GM12864 (cell line): ENCODE results near the gene PA2G4.
A peak's percentile ranks its signal among the peaks of the same experiment; 100 is the strongest.

ENCODE experiments used
- DNase-seq: peaks from one replicate; pipeline ENCODE4 v3.0.0-alpha.2; 2011; ENCODE audit warnings: low read depth
- H3K4me3 ChIP-seq: 2 replicates; pipeline ENCODE4 v1.5.1; 2011; ENCODE audit warnings: mild to moderate bottlenecking, low read depth, low read length, control low read depth
- TF ChIP-seq, protein P1 (sequence below): IDR thresholded peaks from 2 replicates; pipeline ENCODE4 v1.5.1; 2011; ENCODE audit warnings: low read depth, mild to moderate bottlenecking, moderate library complexity, low read length, control low read depth, inconsistent platforms; ENCODE audit errors: missing control alignments

PA2G4 gene

GRCh38 chr12:56118688-56119357, 14.5 kb downstream of the PA2G4 start:
- TF ChIP-seq, protein P1, sequence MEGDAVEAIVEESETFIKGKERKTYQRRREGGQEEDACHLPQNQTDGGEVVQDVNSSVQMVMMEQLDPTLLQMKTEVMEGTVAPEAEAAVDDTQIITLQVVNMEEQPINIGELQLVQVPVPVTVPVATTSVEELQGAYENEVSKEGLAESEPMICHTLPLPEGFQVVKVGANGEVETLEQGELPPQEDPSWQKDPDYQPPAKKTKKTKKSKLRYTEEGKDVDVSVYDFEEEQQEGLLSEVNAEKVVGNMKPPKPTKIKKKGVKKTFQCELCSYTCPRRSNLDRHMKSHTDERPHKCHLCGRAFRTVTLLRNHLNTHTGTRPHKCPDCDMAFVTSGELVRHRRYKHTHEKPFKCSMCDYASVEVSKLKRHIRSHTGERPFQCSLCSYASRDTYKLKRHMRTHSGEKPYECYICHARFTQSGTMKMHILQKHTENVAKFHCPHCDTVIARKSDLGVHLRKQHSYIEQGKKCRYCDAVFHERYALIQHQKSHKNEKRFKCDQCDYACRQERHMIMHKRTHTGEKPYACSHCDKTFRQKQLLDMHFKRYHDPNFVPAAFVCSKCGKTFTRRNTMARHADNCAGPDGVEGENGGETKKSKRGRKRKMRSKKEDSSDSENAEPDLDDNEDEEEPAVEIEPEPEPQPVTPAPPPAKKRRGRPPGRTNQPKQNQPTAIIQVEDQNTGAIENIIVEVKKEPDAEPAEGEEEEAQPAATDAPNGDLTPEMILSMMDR: no peak
- H3K4me3 ChIP-seq: peak overlapping the region; percentile 74
- no peak for DNase-seq

DNA sequence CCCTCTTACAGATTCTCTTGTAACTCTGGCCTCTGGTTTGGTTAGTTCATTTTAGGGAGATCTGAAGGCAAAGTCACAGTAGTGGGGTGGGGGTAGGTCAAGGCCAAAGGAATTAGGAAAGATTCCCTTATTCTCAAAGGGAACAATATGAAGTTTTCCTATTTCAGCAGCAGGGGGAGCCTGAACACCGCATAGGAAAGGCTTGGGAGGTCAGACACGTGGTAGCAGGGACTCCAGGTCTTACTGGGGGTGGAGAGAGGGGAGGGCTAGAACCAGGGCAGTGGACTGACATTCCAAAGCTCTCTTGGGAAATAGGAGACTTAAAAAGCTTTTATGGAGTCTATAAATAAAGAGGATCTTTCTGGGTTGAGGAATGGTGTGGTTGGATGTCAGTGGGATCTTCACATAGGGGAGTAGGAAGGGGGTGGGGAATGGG, 15.0 kb downstream of the PA2G4 start:
- no peak for DNase-seq
- TF ChIP-seq, protein P1: peak; percentile 68
- peak overlapping the region; percentile 74; the same call in 1 of the 2 replicates for H3K4me3 ChIP-seq

- DNase-seq: no peak
- TF ChIP-seq, protein P1: no peak
- no peak overlapping the region for H3K4me3 ChIP-seq
Measured at GRCh38 chr12:56120158-56120846, 15.9 kb downstream of the PA2G4 start.

DNA sequence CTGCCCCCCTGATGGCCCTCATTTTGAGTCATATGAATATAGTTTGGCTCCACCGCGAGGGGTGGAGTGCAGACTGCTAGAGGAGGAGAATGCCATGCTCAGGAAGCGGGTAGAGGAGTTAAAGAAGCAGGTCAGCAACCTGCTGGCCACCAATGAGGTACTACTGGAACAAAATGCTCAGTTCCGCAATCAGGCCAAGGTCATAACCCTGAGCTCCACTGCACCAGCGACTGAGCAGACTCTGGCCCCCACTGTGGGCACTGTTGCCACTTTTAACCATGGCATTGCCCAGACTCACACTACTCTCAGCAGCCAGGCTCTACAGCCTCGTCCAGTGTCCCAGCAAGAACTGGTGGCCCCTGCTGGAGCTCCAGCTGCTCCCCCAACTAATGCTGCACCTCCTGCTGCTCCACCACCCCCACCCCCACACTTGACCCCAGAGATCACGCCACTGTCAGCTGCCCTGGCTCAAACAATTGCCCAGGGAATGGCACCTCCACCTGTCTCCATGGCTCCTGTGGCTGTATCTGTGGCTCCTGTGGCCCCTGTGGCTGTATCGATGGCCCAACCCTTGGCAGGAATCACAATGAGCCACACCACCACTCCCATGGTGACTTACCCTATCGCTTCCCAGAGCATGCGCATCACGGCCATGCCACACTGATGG, 17.0 kb downstream of the PA2G4 start:
- TF ChIP-seq, protein P1: no peak
- no peak overlapping the region for H3K4me3 ChIP-seq
- DNase-seq: no peak

DNA sequence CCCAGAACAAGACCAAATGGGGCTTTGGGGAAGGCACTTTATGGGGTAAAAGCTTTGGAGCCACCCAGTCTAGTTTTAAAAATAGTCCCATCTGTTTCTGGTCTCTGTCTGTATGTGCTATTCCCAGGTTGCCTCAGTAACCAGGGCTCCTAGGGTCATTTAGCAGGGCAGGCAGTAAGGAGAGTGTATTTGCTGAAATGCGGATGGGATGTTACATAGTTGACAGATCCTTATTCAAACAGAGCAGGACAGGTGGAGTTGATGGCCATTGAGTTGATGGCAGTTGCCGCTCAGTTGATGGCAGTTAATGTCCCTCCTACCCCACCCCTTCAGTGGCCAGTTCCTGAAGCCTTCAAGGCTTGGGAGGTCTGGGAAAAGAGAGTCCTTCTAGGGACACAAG, 18.3 kb downstream of the PA2G4 start:
- DNase-seq: no peak
- H3K4me3 ChIP-seq: no peak overlapping the region
- TF ChIP-seq, protein P1: no peak

- TF ChIP-seq, protein P1: no peak
- no peak for DNase-seq
- no peak overlapping the region for H3K4me3 ChIP-seq
Measured at GRCh38 chr12:56124133-56124532, 19.8 kb downstream of the PA2G4 start.
